Uterus (tissue), 4 donors: Measurements from ENCODE around the gene VCX3A. TPM values are rescaled to one million over a fixed set of nuclear protein-coding genes. Genes with fewer than 3 reads are reported as not detected.

Source experiments
- DNase-seq, 2 donors: peaks; one replicate each; pipeline ENCODE4 v3.0.0-alpha.2; 2019 to 2020
- H3K27ac ChIP-seq, 2 donors: fragments of 200-600 bp; sonication (generic); 1 replicate in 1 of 2; 2 replicates in 1 of 2; pipeline ENCODE4 v1.5.1; 2016 to 2018
- H3K27me3 ChIP-seq, 2 donors: fragments of 200-600 bp; sonication (generic); one replicate each; pipeline ENCODE4 v1.5.1; 2018 to 2019; ENCODE audit warnings: control low read depth in 1 of 2
- H3K36me3 ChIP-seq, 2 donors: fragments of 200-600 bp; sonication (generic); one replicate each; pipeline ENCODE4 v1.5.1; 2019; ENCODE audit warnings: control low read depth in 1 of 2
- H3K4me1 ChIP-seq, 2 donors: fragments of 200-600 bp; sonication (generic); one replicate each; pipeline ENCODE4 v1.5.1; 2018 to 2019; ENCODE audit warnings: control low read depth in 1 of 2
- H3K4me3 ChIP-seq, 2 donors: fragments of 200-600 bp; sonication (generic); 1 replicate in 1 of 2; 2 replicates in 1 of 2; pipeline ENCODE4 v1.5.1; 2018 to 2019; ENCODE audit warnings: mild to moderate bottlenecking in 1 of 2
- H3K9me3 ChIP-seq, 2 donors: fragments of 200-600 bp; sonication (generic); one replicate each; pipeline ENCODE4 v1.5.1; 2019; ENCODE audit warnings: control low read depth in 1 of 2
- CTCF ChIP-seq, 4 experiments: fragments of 200-600 bp in 2 of 4; fragments of 450-650 bp in 2 of 4; sonication (generic) in 2 of 4; IDR thresholded peaks; one replicate each; pipeline ENCODE4 v1.5.1; 2016 to 2019; ENCODE audit warnings: antibody characterized with exemption in 4 of 4, mild to moderate bottlenecking in 2 of 4, moderate library complexity in 1 of 4
- POLR2A ChIP-seq, 2 donors: fragments of 450-650 bp; IDR thresholded peaks; one replicate each; pipeline ENCODE4 v1.6.1; 2016; ENCODE audit warnings: antibody characterized with exemption in 2 of 2, mild to moderate bottlenecking in 1 of 2, moderate library complexity in 1 of 2
- intact Hi-C: fragments of 100-400 bp; cut with DNase I; formaldehyde crosslinking; loops from one replicate; pipeline ENCODE4 v1.15.1; 2023; ENCODE audit warnings: low total_unique reads
- total RNA-seq, 4 donors: library from RNA; depleted of rRNA in 3 of 4; stranded (reverse); fragments of >200 nt in 3 of 4; gene quantifications; one replicate each; pipeline versions ENCODE4 v1.1.0 to v1.2.4, GENCODE V29; 2014 to 2023
- donor health status: DM: yes; HTN: yes; CAD: no.

Gene VCX3A
- total RNA-seq, 4 donors from 2014 or later, result not detected

DNA sequence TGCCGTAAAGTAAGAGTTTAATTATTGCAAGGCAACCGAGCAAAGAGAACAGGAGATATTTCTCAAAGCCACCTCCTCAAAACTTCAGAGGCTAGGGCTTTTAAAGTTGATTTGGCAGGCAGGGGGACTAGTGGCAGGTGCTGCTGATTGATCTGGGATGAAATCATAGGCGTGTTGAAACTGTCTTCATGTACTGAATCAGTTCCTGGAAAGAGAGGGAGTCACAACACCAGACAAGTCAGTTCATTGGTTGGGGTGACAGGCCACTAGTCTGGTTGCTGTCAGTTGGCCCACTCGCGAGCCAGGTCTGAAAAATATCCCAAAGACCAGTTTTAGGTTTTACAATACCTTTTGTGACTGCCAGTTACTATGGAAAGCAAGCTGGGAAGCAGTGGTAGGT lies 10.8 kb upstream of the VCX3A start:
- intact Hi-C loops, result no loop called here
- no peak overlapping the region for H3K4me3 ChIP-seq
- H3K36me3 ChIP-seq, result no peaks in the 10 kb centered on the region
- DNase-seq, result no peak
- no peak overlapping the region for H3K27ac ChIP-seq
- H3K9me3 ChIP-seq, result no peaks in the 10 kb centered on the region
- TF ChIP-seq POLR2A (IDR thresholded peaks at IDR 0.05) (no peak), CTCF (IDR thresholded peaks at IDR 0.05) (no peak)
- H3K4me1 ChIP-seq, result no peaks in the 10 kb centered on the region
- H3K27me3 ChIP-seq, result no peaks in the 10 kb centered on the region

DNA sequence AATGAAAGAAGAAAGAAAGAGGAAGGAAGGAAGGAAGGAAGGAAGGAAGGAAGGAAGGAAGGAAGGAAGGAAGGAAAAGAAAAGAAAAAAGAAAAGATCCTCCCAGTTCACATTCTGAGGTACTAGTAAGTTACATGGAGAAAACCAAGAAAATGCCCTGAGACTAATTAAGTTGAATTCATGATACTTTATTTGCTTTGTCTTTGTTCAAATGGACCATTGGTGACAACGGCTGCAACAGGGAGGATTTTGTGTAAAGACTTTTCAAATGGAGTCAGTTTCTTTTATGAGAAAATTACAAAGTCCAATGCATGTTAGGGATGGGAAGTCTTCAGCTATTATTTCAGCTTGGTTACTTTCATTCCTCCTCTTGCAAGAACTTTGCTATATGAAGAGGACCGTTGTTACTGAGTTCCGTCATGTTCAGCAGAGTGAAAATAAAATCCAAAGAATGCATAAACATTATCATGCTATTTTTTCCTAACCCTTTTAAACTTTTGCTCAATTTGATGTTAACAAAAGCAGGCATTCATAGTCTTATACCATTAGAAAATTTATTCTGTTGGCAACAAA lies 8.3 kb downstream of the VCX3A start:
- no peak for DNase-seq
- Histone ChIP-seq H3K4me1 (no peaks in the 10 kb centered on the region), H3K27ac (no peak overlapping the region), H3K9me3 (no peaks in the 10 kb centered on the region), H3K27me3 (no peaks in the 10 kb centered on the region), H3K36me3 (no peaks in the 10 kb centered on the region), H3K4me3 (no peak overlapping the region)
- no peak for TF ChIP-seq CTCF (IDR thresholded peaks at IDR 0.05)
- no peak for TF ChIP-seq POLR2A (IDR thresholded peaks at IDR 0.05)
- intact Hi-C loops, result no loop called here

DNA sequence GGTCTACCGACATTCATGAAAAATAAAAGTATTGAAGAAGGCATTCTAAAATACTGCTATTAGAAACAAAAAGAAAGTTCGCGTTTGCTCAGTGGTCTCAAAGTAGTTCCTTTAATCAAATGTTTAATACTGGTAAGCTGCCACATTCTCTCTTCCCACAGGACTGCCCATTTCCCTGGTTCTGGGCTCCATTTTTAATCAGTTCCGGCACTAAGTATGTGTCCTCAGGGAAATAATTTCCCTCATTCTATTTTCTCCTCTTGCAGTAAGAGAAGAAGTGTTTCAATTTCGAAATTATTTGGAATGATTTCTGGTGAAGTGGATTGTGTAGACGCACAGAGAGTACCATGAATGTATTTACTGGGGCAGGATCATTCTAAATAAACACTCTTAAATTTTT lies 17.5 kb downstream of the VCX3A start:
- Histone ChIP-seq H3K36me3 (no peaks in the 10 kb centered on the region), H3K27ac (no peak overlapping the region), H3K9me3 (no peaks in the 10 kb centered on the region), H3K27me3 (no peaks in the 10 kb centered on the region), H3K4me3 (no peak overlapping the region), H3K4me1 (no peaks in the 10 kb centered on the region)
- DNase-seq, result no peak
- TF ChIP-seq CTCF (IDR thresholded peaks at IDR 0.05) (no peak), POLR2A (IDR thresholded peaks at IDR 0.05) (no peak)
- intact Hi-C loops, result no loop called here

GRCh38 chrX:6506444-6506843 lies 28.5 kb downstream of the VCX3A start:
- DNase-seq, result no peak
- Histone ChIP-seq H3K27me3 (no peaks in the 10 kb centered on the region), H3K36me3 (no peaks in the 10 kb centered on the region), H3K9me3 (no peaks in the 10 kb centered on the region), H3K4me1 (no peaks in the 10 kb centered on the region), H3K4me3 (no peak overlapping the region), H3K27ac (no peak overlapping the region)
- intact Hi-C loops, result no loop called here
- TF ChIP-seq CTCF (IDR thresholded peaks at IDR 0.05) (no peak), POLR2A (IDR thresholded peaks at IDR 0.05) (no peak)

DNA sequence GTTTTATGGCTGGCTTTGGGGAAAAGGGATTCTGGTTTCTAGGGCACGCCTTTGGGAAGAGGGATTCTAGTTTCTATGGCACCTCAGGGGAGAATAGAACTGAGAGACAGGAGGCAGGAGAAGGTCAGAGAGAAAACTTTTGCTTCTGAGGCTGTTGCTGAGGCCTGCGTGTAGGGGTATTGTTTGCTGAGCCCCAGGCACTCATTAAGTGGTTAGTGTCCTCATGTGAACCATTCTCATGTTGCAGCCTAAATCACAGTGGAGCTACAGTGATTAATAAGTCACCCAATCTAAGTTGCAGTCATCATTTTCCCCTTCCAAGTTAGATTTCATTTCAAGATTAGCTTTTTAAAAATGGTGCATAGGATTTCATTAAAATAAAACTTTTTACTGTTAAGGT lies 29.0 kb downstream of the VCX3A start:
- no peaks in the 10 kb centered on the region for H3K36me3 ChIP-seq
- TF ChIP-seq POLR2A (IDR thresholded peaks at IDR 0.05) (no peak), CTCF (IDR thresholded peaks at IDR 0.05) (no peak)
- no peaks in the 10 kb centered on the region for H3K27me3 ChIP-seq
- no peak overlapping the region for H3K27ac ChIP-seq
- H3K4me1 ChIP-seq, result no peaks in the 10 kb centered on the region
- H3K9me3 ChIP-seq, result no peaks in the 10 kb centered on the region
- intact Hi-C loops, result no loop called here
- DNase-seq, result no peak
- H3K4me3 ChIP-seq, result no peak overlapping the region
